HL-60 (cell line): ENCODE measurements around the gene ABHD16B.

Experiments
- GABPA ChIP-seq: IDR thresholded peaks from 2 replicates; pipeline ENCODE4 v1.6.1; 2012; ENCODE audit warnings: low read depth
- POLR2AphosphoS5 ChIP-seq: IDR thresholded peaks from 2 replicates; pipeline ENCODE4 v1.6.1; 2012; ENCODE audit warnings: low read depth
- SPI1 ChIP-seq: IDR thresholded peaks from 2 replicates; pipeline ENCODE4 v1.6.1; 2012; ENCODE audit warnings: low read depth, mild to moderate bottlenecking, borderline replicate concordance
- TF ChIP-seq, protein P1 (sequence below): IDR thresholded peaks from 2 replicates; pipeline ENCODE4 v1.6.1; 2012; ENCODE audit warnings: low read depth; ENCODE audit not compliant: insufficient replicate concordance
- TF ChIP-seq, protein P2 (sequence below): IDR thresholded peaks from one replicate; pipeline ENCODE4 v1.5.1; 2011; ENCODE audit warnings: low read length, control low read depth, inconsistent platforms; ENCODE audit not compliant: insufficient read depth

DNA sequence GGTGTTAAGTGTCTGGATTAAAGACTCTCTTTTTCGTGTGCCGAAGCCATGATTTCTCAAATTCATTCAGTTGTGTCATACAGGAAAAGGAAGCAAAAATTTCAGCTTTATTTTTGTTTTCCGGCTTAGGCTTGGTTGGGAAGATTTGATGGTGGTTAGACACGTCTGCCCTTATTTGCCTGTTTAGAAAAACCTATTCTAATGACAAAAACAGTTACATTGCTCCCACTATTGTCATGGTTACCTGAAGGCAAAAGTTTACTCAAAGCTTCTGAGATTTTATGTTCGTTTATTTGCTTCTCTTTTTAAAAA lies 34.6 kb downstream of the ABHD16B start:
- TF ChIP-seq, protein P1, sequence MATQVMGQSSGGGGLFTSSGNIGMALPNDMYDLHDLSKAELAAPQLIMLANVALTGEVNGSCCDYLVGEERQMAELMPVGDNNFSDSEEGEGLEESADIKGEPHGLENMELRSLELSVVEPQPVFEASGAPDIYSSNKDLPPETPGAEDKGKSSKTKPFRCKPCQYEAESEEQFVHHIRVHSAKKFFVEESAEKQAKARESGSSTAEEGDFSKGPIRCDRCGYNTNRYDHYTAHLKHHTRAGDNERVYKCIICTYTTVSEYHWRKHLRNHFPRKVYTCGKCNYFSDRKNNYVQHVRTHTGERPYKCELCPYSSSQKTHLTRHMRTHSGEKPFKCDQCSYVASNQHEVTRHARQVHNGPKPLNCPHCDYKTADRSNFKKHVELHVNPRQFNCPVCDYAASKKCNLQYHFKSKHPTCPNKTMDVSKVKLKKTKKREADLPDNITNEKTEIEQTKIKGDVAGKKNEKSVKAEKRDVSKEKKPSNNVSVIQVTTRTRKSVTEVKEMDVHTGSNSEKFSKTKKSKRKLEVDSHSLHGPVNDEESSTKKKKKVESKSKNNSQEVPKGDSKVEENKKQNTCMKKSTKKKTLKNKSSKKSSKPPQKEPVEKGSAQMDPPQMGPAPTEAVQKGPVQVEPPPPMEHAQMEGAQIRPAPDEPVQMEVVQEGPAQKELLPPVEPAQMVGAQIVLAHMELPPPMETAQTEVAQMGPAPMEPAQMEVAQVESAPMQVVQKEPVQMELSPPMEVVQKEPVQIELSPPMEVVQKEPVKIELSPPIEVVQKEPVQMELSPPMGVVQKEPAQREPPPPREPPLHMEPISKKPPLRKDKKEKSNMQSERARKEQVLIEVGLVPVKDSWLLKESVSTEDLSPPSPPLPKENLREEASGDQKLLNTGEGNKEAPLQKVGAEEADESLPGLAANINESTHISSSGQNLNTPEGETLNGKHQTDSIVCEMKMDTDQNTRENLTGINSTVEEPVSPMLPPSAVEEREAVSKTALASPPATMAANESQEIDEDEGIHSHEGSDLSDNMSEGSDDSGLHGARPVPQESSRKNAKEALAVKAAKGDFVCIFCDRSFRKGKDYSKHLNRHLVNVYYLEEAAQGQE: no peak
- TF ChIP-seq, protein P2, sequence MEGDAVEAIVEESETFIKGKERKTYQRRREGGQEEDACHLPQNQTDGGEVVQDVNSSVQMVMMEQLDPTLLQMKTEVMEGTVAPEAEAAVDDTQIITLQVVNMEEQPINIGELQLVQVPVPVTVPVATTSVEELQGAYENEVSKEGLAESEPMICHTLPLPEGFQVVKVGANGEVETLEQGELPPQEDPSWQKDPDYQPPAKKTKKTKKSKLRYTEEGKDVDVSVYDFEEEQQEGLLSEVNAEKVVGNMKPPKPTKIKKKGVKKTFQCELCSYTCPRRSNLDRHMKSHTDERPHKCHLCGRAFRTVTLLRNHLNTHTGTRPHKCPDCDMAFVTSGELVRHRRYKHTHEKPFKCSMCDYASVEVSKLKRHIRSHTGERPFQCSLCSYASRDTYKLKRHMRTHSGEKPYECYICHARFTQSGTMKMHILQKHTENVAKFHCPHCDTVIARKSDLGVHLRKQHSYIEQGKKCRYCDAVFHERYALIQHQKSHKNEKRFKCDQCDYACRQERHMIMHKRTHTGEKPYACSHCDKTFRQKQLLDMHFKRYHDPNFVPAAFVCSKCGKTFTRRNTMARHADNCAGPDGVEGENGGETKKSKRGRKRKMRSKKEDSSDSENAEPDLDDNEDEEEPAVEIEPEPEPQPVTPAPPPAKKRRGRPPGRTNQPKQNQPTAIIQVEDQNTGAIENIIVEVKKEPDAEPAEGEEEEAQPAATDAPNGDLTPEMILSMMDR: no peak
- TF ChIP-seq GABPA (no peak), POLR2AphosphoS5 (no peak), SPI1 (no peak)
